Measurements from ENCODE around the gene LGR6. TPM values are rescaled to one million over a fixed set of nuclear protein-coding genes. Genes with fewer than 3 reads are reported as not detected.

Gene LGR6
- total and polyA plus RNA-seq, 2 of the 4 experiments (the other 2 are of a cell fraction), result not detected

DNA sequence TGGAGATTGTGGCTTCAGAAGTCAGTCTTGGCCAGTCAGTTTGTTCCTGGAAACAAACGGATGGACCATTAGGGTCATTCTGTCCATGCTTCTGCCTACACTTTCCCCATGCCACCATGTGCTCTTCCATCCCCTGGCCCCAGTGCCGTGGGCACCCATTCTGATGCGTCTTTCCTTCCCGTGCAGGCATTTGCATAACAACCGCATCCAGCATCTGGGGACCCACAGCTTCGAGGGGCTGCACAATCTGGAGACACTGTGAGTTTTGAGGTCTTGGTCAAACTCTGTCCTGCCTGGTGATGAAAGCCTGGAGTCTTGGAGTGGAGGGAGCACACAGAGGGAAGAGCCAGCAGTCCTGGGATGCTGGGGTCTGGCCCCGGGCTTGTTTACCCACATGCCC is 87.0 kb downstream of the LGR6 start:
- Histone ChIP-seq H4K5ac (ENCODE audit: low read depth, low read length) (no peak overlapping the region), H2AK9ac (replicated peaks; ENCODE audit: low read depth, low read length, poor library complexity) (no peak overlapping the region), H3K18ac (ENCODE audit: low read depth, low read length) (peak overlapping the region; percentile 29; the same call in 1 of the 2 replicates), H2BK120ac (ENCODE audit: low read depth, low read length) (peak overlapping the region; percentile 83), H3K27ac (ENCODE audit: insufficient read depth, low read length) (no peak overlapping the region), H3K4me2 (ENCODE audit: low read depth, low read length) (no peak overlapping the region), H3K23ac (ENCODE audit: low read depth, low read length) (peak overlapping the region; percentile 85; the same call in 1 of the 2 replicates), H3K9ac (ENCODE audit: low read depth, low read length) (no peak overlapping the region), H3K9me1 (ENCODE audit: insufficient read depth, low read length) (peaks cover 29% of the 10 kb centered on the region), H3K36me3 (ENCODE audit: control insufficient read depth, insufficient read depth, low read length) (no peaks in the 10 kb centered on the region), H2AK5ac (ENCODE audit: low read depth, low read length) (peak overlapping the region; percentile 74), H3K9me3 (ENCODE audit: control insufficient read depth, insufficient read depth, low read length) (no peaks in the 10 kb centered on the region), H3K79me1 (ENCODE audit: low read depth in 1 of 2, low read length in 2 of 2) (no peaks in the 10 kb centered on the region), H4K8ac (ENCODE audit: low read depth in 2 of 2, low read length in 2 of 2) (peak overlapping the region in 1 of 2 experiments; percentile 66; a peak in 1 of 4 replicates), H4K20me1 (ENCODE audit: insufficient read depth, low read length) (peaks cover 2% of the 10 kb centered on the region; the same call in 1 of the 2 replicates), H2AFZ (replicated peaks; ENCODE audit: low read length, poor library complexity) (no peak overlapping the region), H3K14ac (replicated peaks; ENCODE audit: low read depth, low read length) (peak overlapping the region; percentile 67), H3K4me3 (ENCODE audit: insufficient read depth, low read depth, low read length) (no peak overlapping the region), H3K27me3 (ENCODE audit: control insufficient read depth, insufficient read depth, low read length) (no peaks in the 10 kb centered on the region), H3K4me1 (ENCODE audit: control insufficient read depth, insufficient read depth, low read length) (peaks cover 35% of the 10 kb centered on the region), H4K91ac (ENCODE audit: insufficient read depth, low read depth, low read length) (peak overlapping the region; percentile 29), H3K4ac (ENCODE audit: low read depth, low read length) (peak overlapping the region; percentile 87), H2BK20ac (ENCODE audit: low read depth, low read length) (peak overlapping the region; percentile 60), H2BK5ac (ENCODE audit: low read depth, low read length, poor library complexity, severe bottlenecking) (no peak overlapping the region), H2BK15ac (ENCODE audit: low read depth, low read length) (peak overlapping the region; percentile 82; the same call in 2 of the 3 replicates), H3K56ac (ENCODE audit: extremely low read depth, insufficient read depth, low read length) (no peak overlapping the region)
- ChIA-PET CTCF (interaction anchor here (0.9 to 1.2 kb wide), 2 partner anchors 19 to 35 kb away, joined by 3 to 4 read pairs; no protein-coding TSS in a partner anchor), POLR2A (ENCODE audit: unreplicated experiment) (interaction anchor here (0.5 kb wide), 1 partner anchor 332 kb away, joined by 3 read pairs; no protein-coding TSS in a partner anchor)
- intact Hi-C loops (cut with micrococcal nuclease) (no loop called here), in situ Hi-C loops (cut with MboI; ENCODE audit: low sequenced_read_pairs) (no loop called here), dilution Hi-C loops (cut with HindIII; ENCODE audit: low sequenced_read_pairs, unreplicated experiment) (no loop called here)
- no TSS peak for BruUV-seq (replicated peaks)
- DNase-seq (no peak), ATAC-seq (ENCODE audit: low read depth) (no peak)
- WGBS, 2 experiments (ENCODE audit: extremely low coverage in 2 of 2, insufficient read length in 1 of 2), result 55% methylated on average over 4 of the region's 7 CpGs; no CpG with 5 or more reads in 1 of the 2 experiments
- TF ChIP-seq USF2 (IDR thresholded peaks at IDR 0.05; ENCODE audit: low read depth, low read length) (no peak), NFE2L2 (IDR thresholded peaks at IDR 0.05; ENCODE audit: low read depth, low read length) (no peak), RCOR1 (IDR thresholded peaks at IDR 0.05; ENCODE audit: insufficient replicate concordance, low read length) (no peak), MAFK (IDR thresholded peaks at IDR 0.05; ENCODE audit: low read depth, low read length) (no peak), BHLHE40 (IDR thresholded peaks at IDR 0.05; ENCODE audit: low read depth, low read length) (no peak), RFX5 (IDR thresholded peaks at IDR 0.05; ENCODE audit: low read depth, low read length) (no peak), MXI1 (IDR thresholded peaks at IDR 0.05; ENCODE audit: borderline replicate concordance, low read depth, low read length) (no peak), CEBPB (IDR thresholded peaks at IDR 0.05; ENCODE audit: low read depth, low read length) (no peak), ELK1 (IDR thresholded peaks at IDR 0.05; ENCODE audit: borderline replicate concordance, low read depth, low read length) (no peak), FOS (IDR thresholded peaks at IDR 0.05; ENCODE audit: low read depth, low read length) (no peak), POLR2A (IDR thresholded peaks at IDR 0.05; ENCODE audit: low read depth, low read length) (no peak), RAD21 (IDR thresholded peaks at IDR 0.05; ENCODE audit: low read length) (no peak), SMC3 (IDR thresholded peaks at IDR 0.05; ENCODE audit: low read depth, low read length) (no peak), CHD1 (IDR thresholded peaks at IDR 0.05; ENCODE audit: low read depth, low read length) (no peak), MAZ (IDR thresholded peaks at IDR 0.05; ENCODE audit: borderline replicate concordance, low read depth, low read length) (no peak)
- TF ChIP-seq, protein P1, sequence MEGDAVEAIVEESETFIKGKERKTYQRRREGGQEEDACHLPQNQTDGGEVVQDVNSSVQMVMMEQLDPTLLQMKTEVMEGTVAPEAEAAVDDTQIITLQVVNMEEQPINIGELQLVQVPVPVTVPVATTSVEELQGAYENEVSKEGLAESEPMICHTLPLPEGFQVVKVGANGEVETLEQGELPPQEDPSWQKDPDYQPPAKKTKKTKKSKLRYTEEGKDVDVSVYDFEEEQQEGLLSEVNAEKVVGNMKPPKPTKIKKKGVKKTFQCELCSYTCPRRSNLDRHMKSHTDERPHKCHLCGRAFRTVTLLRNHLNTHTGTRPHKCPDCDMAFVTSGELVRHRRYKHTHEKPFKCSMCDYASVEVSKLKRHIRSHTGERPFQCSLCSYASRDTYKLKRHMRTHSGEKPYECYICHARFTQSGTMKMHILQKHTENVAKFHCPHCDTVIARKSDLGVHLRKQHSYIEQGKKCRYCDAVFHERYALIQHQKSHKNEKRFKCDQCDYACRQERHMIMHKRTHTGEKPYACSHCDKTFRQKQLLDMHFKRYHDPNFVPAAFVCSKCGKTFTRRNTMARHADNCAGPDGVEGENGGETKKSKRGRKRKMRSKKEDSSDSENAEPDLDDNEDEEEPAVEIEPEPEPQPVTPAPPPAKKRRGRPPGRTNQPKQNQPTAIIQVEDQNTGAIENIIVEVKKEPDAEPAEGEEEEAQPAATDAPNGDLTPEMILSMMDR (conservative IDR thresholded peaks at IDR 0.05; ENCODE audit: low read depth, low read length), result no peak
